Measurements from ENCODE around the gene TBCK.

The TBCK gene

DNA sequence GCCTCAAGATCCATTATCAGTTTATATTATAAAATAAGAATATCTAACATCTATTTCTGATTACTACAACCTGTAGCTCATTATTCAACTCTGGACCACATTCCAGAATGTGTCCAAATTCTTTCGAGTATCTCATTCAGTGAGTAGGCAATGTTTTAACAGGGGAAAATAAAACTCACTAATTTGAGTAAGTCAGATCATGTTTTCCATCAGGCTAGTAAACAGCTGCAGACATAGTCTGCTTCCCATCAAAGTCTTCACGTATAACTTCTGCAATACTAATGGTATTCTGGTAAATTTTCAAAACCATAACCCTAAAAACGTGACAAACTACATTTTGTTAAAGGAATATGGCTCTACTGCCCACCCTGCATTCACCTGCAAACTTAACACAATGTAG, 31.8 kb downstream of the TBCK start:
- no peak overlapping the region for H3K4me3 ChIP-seq (ENCODE audit: control insufficient read depth, low read depth, low read length)
- no peak for DNase-seq (ENCODE audit: low read depth)
- TF ChIP-seq, protein P1, sequence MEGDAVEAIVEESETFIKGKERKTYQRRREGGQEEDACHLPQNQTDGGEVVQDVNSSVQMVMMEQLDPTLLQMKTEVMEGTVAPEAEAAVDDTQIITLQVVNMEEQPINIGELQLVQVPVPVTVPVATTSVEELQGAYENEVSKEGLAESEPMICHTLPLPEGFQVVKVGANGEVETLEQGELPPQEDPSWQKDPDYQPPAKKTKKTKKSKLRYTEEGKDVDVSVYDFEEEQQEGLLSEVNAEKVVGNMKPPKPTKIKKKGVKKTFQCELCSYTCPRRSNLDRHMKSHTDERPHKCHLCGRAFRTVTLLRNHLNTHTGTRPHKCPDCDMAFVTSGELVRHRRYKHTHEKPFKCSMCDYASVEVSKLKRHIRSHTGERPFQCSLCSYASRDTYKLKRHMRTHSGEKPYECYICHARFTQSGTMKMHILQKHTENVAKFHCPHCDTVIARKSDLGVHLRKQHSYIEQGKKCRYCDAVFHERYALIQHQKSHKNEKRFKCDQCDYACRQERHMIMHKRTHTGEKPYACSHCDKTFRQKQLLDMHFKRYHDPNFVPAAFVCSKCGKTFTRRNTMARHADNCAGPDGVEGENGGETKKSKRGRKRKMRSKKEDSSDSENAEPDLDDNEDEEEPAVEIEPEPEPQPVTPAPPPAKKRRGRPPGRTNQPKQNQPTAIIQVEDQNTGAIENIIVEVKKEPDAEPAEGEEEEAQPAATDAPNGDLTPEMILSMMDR (conservative IDR thresholded peaks at IDR 0.05; ENCODE audit: control insufficient read depth, insufficient read depth, low read depth, low read length), result no peak

DNA sequence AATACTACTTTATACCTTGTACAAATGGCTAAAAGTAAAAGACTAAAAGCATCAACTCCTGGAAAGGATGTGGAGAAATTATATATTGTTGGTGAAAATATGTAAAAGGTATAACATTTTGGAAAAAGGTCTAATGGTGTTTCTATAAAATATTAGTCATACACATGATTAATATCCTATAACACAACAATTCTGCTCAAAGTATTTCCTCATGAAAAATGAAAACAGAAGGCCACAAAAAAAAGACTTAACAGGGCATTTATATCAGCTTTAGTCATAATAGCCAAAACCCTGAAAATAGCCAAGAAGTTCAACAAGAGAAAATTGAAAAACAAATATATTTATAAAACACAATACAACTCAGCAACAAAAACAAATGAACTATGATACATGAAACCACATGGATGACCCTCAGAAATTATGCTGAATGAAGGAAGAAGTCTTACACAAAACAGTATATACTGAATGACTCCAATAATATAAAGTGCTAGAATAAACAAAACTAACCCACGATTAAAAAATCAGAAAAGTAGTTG, 38.8 kb downstream of the TBCK start:
- TF ChIP-seq, protein P1 (conservative IDR thresholded peaks at IDR 0.05; ENCODE audit: control insufficient read depth, insufficient read depth, low read depth, low read length), result no peak
- H3K4me3 ChIP-seq (ENCODE audit: control insufficient read depth, low read depth, low read length), result no peak overlapping the region
- DNase-seq (ENCODE audit: low read depth), result no peak

DNA sequence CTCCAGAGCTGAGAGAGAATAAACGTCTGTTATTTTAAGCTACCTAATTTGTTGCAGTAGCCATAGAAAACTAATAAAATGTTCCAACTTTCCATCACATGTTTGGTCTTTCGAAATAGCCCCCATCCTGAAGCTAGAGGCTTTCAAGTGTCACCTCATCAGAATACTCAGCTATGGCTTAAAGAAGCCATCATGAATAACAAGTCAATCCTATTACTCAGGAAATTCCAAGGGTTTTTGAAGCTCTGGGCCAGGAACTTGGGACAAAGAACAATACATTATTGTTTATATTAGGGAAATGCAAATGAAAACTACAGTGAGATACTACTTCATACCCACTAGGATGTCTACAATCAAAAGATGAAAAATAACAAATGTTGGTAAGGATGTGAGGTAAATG, 42.2 kb downstream of the TBCK start:
- H3K4me3 ChIP-seq (ENCODE audit: control insufficient read depth, low read depth, low read length), result no peak overlapping the region
- TF ChIP-seq, protein P1 (conservative IDR thresholded peaks at IDR 0.05; ENCODE audit: control insufficient read depth, insufficient read depth, low read depth, low read length), result no peak
- peak; percentile 23 for DNase-seq (ENCODE audit: low read depth)

DNA sequence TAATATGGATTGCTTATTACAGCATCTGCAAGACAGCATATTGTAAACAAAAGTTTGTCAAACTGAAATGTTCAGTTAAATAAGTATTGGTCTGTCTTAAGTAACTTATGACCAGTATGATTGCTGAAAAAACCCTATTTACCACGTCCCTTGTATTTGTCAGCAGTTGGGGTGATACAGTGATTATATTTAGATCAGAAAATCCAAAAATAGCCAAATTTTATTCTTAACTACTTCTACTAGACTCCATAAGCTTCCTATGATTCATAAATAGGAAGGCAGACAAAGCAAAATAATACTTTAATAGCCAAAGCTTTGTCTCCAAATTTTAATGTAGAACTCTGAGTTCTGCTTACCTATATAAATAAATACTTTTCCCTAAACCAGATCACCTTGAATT, 45.3 kb downstream of the TBCK start:
- DNase-seq (ENCODE audit: low read depth), result no peak
- no peak overlapping the region for H3K4me3 ChIP-seq (ENCODE audit: control insufficient read depth, low read depth, low read length)
- TF ChIP-seq, protein P1 (conservative IDR thresholded peaks at IDR 0.05; ENCODE audit: control insufficient read depth, insufficient read depth, low read depth, low read length), result no peak

DNA sequence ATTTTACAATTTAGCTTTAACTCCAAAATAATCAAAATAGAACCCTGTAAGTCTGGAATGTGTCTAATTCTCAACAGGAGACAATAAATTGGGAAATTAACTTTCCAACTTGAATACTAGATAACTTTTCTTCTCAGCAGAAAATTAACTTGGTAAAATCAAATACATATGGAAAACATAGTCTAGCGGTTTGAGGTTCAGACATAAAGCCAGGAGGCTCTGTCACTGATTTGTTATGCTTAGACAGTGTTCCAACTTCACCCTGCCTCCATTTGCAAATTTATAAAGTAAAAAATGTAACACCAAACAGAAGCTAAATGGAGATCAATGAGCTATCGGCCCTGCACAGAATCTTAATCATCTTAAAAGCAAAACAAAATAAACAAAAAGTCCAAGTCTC, 46.3 kb downstream of the TBCK start:
- no peak for DNase-seq (ENCODE audit: low read depth)
- TF ChIP-seq, protein P1 (conservative IDR thresholded peaks at IDR 0.05; ENCODE audit: control insufficient read depth, insufficient read depth, low read depth, low read length), result no peak
- no peak overlapping the region for H3K4me3 ChIP-seq (ENCODE audit: control insufficient read depth, low read depth, low read length)

DNA sequence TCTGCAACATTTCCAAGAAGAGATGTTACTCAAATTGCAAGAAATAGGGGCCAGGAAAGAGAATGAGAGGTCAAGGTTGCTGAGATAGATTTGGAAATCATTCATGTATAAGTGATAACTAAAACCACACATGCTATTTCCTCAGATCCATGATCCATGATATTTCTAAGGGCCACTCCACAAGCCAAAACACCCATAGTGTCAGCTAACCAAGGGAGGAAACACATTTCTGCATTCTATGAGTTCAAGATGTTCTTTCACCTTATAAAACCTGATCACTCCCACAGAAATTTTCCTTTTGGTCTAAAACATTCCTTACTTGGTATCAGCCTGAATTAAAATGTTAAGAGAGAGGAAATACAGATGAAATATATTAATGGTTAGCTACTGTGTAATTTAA, 47.2 kb downstream of the TBCK start:
- TF ChIP-seq, protein P1 (conservative IDR thresholded peaks at IDR 0.05; ENCODE audit: control insufficient read depth, insufficient read depth, low read depth, low read length), result no peak
- H3K4me3 ChIP-seq (ENCODE audit: control insufficient read depth, low read depth, low read length), result no peak overlapping the region
- DNase-seq (ENCODE audit: low read depth), result no peak

DNA sequence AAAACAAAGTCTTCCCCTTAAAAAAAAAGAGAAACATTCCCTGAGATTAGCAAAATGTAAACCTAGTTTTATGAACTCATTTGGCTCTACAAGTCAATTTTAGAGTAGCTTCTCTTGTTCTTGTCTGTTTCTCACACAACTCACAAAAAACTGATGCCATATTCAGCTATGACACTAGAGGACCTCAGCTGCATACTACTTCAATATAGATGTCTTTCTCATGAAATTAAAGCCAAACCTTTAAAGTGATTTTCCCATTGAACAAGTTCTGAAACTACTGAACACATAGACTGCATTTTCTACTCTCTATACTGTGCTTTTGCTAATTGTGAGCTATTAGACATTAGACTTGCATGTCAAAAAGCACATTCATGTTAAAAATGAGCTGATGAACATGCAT, 49.8 kb downstream of the TBCK start:
- peak; percentile 65 for DNase-seq (ENCODE audit: low read depth)
- H3K4me3 ChIP-seq (ENCODE audit: control insufficient read depth, low read depth, low read length), result no peak overlapping the region
- TF ChIP-seq, protein P1 (conservative IDR thresholded peaks at IDR 0.05; ENCODE audit: control insufficient read depth, insufficient read depth, low read depth, low read length), result peak; percentile 66

Measured in fibroblast of mammary gland (primary cell).